CD14-positive monocyte (primary cell): Measurements from ENCODE around the gene PCED1B. TPM values are rescaled to one million over a fixed set of nuclear protein-coding genes. Genes with fewer than 3 reads are reported as not detected.

ENCODE experiments used
- DNase-seq, 3 donors: peaks; one replicate each; pipeline ENCODE4 v3.0.0-alpha.2; 2011 to 2022
- H2AFZ ChIP-seq: 2 replicates; pipeline ENCODE4 v1.6.0; 2012; ENCODE audit warnings: mild to moderate bottlenecking, low read depth, low read length, inconsistent platforms; ENCODE audit not compliant: insufficient read depth, poor library complexity, severe bottlenecking
- H3K27ac ChIP-seq, 2 donors: 1 replicate in 1 of 2; 2 replicates in 1 of 2; pipeline ENCODE4 v1.5.1; 2012 to 2013; ENCODE audit warnings: low read length in 2 of 2, control low read depth in 1 of 2, inconsistent platforms in 1 of 2, low read depth in 1 of 2, mild to moderate bottlenecking in 1 of 2
- H3K27me3 ChIP-seq, 2 donors: one replicate each; pipeline versions ENCODE4 v1.6.0 to v1.6.1; 2011 to 2013; ENCODE audit warnings: low read length in 2 of 2; ENCODE audit not compliant: control insufficient read depth in 2 of 2, insufficient read depth in 2 of 2
- H3K36me3 ChIP-seq, 2 donors: replicated peaks in 1 of 2; 1 replicate in 1 of 2; 2 replicates in 1 of 2; pipeline versions ENCODE4 v1.5.1 to v1.6.1; 2012 to 2013; ENCODE audit warnings: low read length in 2 of 2, control low read depth in 1 of 2, inconsistent platforms in 1 of 2, mild to moderate bottlenecking in 1 of 2; ENCODE audit not compliant: insufficient read depth in 2 of 2, control insufficient read depth in 1 of 2
- H3K4me1 ChIP-seq, 2 donors: 1 replicate in 1 of 2; 2 replicates in 1 of 2; pipeline versions ENCODE4 v1.5.1 to v1.6.1; 2012 to 2013; ENCODE audit warnings: low read length in 2 of 2, control low read depth in 1 of 2, inconsistent platforms in 1 of 2, mild to moderate bottlenecking in 1 of 2, moderate library complexity in 1 of 2; ENCODE audit not compliant: insufficient read depth in 2 of 2, control insufficient read depth in 1 of 2
- H3K4me2 ChIP-seq: replicated peaks from 2 replicates; pipeline ENCODE3; 2012; ENCODE audit warnings: low read length, moderate library complexity, mild to moderate bottlenecking; ENCODE audit not compliant: poor library complexity, severe bottlenecking; ENCODE audit errors: extremely low read depth
- H3K4me3 ChIP-seq, 3 experiments: fragments of 200-600 bp in 1 of 3; sonication (generic) in 1 of 3; replicated peaks in 1 of 3; 1 replicate in 2 of 3; 2 replicates in 1 of 3; pipeline ENCODE4 v1.5.1; 2011 to 2013; ENCODE audit warnings: low read length in 3 of 3, mild to moderate bottlenecking in 3 of 3, control low read depth in 2 of 3, low read depth in 2 of 3, inconsistent platforms in 1 of 3, moderate library complexity in 1 of 3
- H3K79me2 ChIP-seq: 2 replicates; pipeline ENCODE4 v1.6.0; 2012; ENCODE audit warnings: mild to moderate bottlenecking, control low read depth, inconsistent platforms, low read length, moderate library complexity; ENCODE audit not compliant: insufficient read depth
- H3K9ac ChIP-seq: 2 replicates; pipeline ENCODE4 v1.6.0; 2017; ENCODE audit warnings: low read length, mild to moderate bottlenecking; ENCODE audit not compliant: insufficient read depth, poor library complexity, severe bottlenecking
- H3K9me3 ChIP-seq, 2 donors: replicated peaks in 1 of 2; 1 replicate in 1 of 2; 2 replicates in 1 of 2; pipeline versions ENCODE4 v1.5.1 to v1.6.1; 2012 to 2013; ENCODE audit warnings: low read length in 2 of 2, control low read depth in 1 of 2; ENCODE audit not compliant: control insufficient read depth in 1 of 2, insufficient read depth in 1 of 2
- H4K20me1 ChIP-seq: 2 replicates; pipeline ENCODE4 v1.6.0; 2012; ENCODE audit warnings: mild to moderate bottlenecking, low read length, control low read depth, moderate library complexity; ENCODE audit not compliant: insufficient read depth
- H3K27ac Mint-ChIP-seq, 7 donors: one replicate each; pipeline ENCODE4 v1.8.0; 2020; ENCODE audit warnings: mild to moderate bottlenecking in 7 of 7, mixed read lengths in 7 of 7, moderate library complexity in 6 of 7, inconsistent platforms in 2 of 7
- H3K27me3 Mint-ChIP-seq, 3 donors: one replicate each; pipeline ENCODE4 v1.8.0; 2021 to 2022; ENCODE audit warnings: low read depth in 3 of 3, mild to moderate bottlenecking in 3 of 3, mixed read lengths in 3 of 3, moderate library complexity in 3 of 3, inconsistent platforms in 1 of 3
- H3K36me3 Mint-ChIP-seq, 2 donors: one replicate each; pipeline ENCODE4 v1.8.0; 2020; ENCODE audit warnings: mixed read lengths in 2 of 2, inconsistent platforms in 1 of 2, mild to moderate bottlenecking in 1 of 2
- H3K4me1 Mint-ChIP-seq: one replicate; pipeline ENCODE4 v1.8.0; 2020; ENCODE audit warnings: mild to moderate bottlenecking, mixed read lengths
- H3K4me3 Mint-ChIP-seq, 2 donors: one replicate each; pipeline ENCODE4 v1.8.0; 2020; ENCODE audit warnings: mild to moderate bottlenecking in 2 of 2, mixed read lengths in 2 of 2, moderate library complexity in 1 of 2
- H3K9me3 Mint-ChIP-seq, 7 donors: one replicate each; pipeline ENCODE4 v1.8.0; 2020 to 2022; ENCODE audit warnings: mixed read lengths in 7 of 7, mild to moderate bottlenecking in 6 of 7, moderate library complexity in 6 of 7, inconsistent platforms in 2 of 7
- CTCF ChIP-seq: fragments of 200-600 bp; IDR thresholded peaks from one replicate; pipeline ENCODE4 v1.8.0; 2022; ENCODE audit warnings: antibody characterized with exemption, mild to moderate bottlenecking
- WGBS: methylation state at CpG from one replicate; pipeline ENCODE4 v1.1.5; 2013; ENCODE audit warnings: missing lambda C conversion rate; ENCODE audit not compliant: insufficient coverage; 5-methylcytosine and 5-hydroxymethylcytosine counted together
- intact Hi-C, 2 donors: fragments of 100-400 bp; cut with micrococcal nuclease; formaldehyde crosslinking; loops; one replicate each; pipeline versions ENCODE4 v1.15.0 to v1.15.1; 2023
- polyA plus RNA-seq, 3 donors: library from polyadenylated mRNA; depleted of rRNA in 1 of 3; unstranded in 2 of 3; stranded (reverse) in 1 of 3; fragments of 300-500 nt in 2 of 3; fragments of >200 nt in 1 of 3; fragmentation: Illumina TruSeq in 2 of 3; gene quantifications; 1 replicate in 2 of 3; 2 replicates in 1 of 3; pipeline ENCODE4 v1.2.3, GENCODE V29; 2012 to 2021

The PCED1B gene
- polyA plus RNA-seq, 3 donors: 0.10 to 0.65 TPM; not detected in 1

- no peak overlapping the region for H3K4me2 ChIP-seq
- no CpG with 5 or more reads among the region's 3 CpGs for WGBS
- Mint-ChIP-seq H3K4me1 (no peaks in the 10 kb centered on the region), H3K36me3 (peaks cover 0 to 2% of the 10 kb centered on the region in 2 donors), H3K9me3 (peaks cover 4 to 17% (median 11%) of the 10 kb centered on the region in 7 donors), H3K4me3 (no peak overlapping the region), H3K27me3 (peaks cover 0 to 3% (median 3%) of the 10 kb centered on the region in 3 donors), H3K27ac (no peak overlapping the region)
- no peak overlapping the region for H2AFZ ChIP-seq
- no peaks in the 10 kb centered on the region for H3K27me3 ChIP-seq
- H3K27ac ChIP-seq: no peak overlapping the region
- H3K9me3 ChIP-seq: no peaks in the 10 kb centered on the region
- DNase-seq: no peak
- H3K4me1 ChIP-seq: no peaks in the 10 kb centered on the region
- H3K79me2 ChIP-seq: no peaks in the 10 kb centered on the region
- no peak overlapping the region for H3K9ac ChIP-seq
- intact Hi-C loops: no loop called here
- H4K20me1 ChIP-seq: no peaks in the 10 kb centered on the region
- no peak for TF ChIP-seq CTCF
- no peaks in the 10 kb centered on the region for H3K36me3 ChIP-seq
- H3K4me3 ChIP-seq: no peak overlapping the region
Observed at GRCh38 chr12:47251919-47252318, 172.5 kb downstream of the PCED1B start.

GRCh38 chr12:47264951-47265350 is 185.5 kb downstream of the PCED1B start:
- Histone ChIP-seq H3K27ac (no peak overlapping the region), H3K9ac (no peak overlapping the region), H3K4me3 (no peak overlapping the region), H3K4me1 (peaks cover 3% of the 10 kb centered on the region in 2 donors), H3K4me2 (no peak overlapping the region), H2AFZ (no peak overlapping the region), H3K27me3 (no peaks in the 10 kb centered on the region), H3K79me2 (no peaks in the 10 kb centered on the region), H3K9me3 (peaks cover 0 to 8% of the 10 kb centered on the region in 2 donors), H4K20me1 (no peaks in the 10 kb centered on the region), H3K36me3 (no peaks in the 10 kb centered on the region)
- Mint-ChIP-seq H3K27me3 (peaks cover 1 to 5% (median 2%) of the 10 kb centered on the region in 3 donors), H3K9me3 (peaks cover 6 to 11% (median 8%) of the 10 kb centered on the region in 7 donors), H3K4me1 (peaks cover 13% of the 10 kb centered on the region), H3K27ac (no peak overlapping the region), H3K36me3 (no peaks in the 10 kb centered on the region), H3K4me3 (no peak overlapping the region)
- no peak for TF ChIP-seq CTCF
- no CpG with 5 or more reads among the region's 4 CpGs for WGBS
- intact Hi-C loops: no loop called here
- no peak for DNase-seq
